AG04449 (cell line): Measurements from ENCODE around the gene SLC7A8.

Experiments
- CTCF ChIA-PET: fragments of 350-600 bp; formaldehyde crosslinking; extraction: SDS; loops from one replicate; lab custom pipeline; 2021; ENCODE audit warnings: antibody characterized with exemption; lab: Yijun Ruan, JAX
- POLR2A ChIA-PET: fragments of 400-600, 350-600 bp; formaldehyde crosslinking; extraction: SDS; loops from one replicate; lab custom pipeline; 2020; ENCODE audit warnings: antibody characterized with exemption, inconsistent platforms; lab: Yijun Ruan, JAX
- DNase-seq: peaks from one replicate; pipeline ENCODE4 v3.0.0-alpha.2; 2010; ENCODE audit warnings: low read depth, low spot score
- H3K4me3 ChIP-seq: 2 replicates; pipeline ENCODE4 v1.5.1; 2011; ENCODE audit warnings: low read depth, mild to moderate bottlenecking, control low read depth, low read length
- CTCF ChIP-seq: IDR thresholded peaks from one replicate; pipeline ENCODE4 v1.5.1; 2011; ENCODE audit warnings: mild to moderate bottlenecking, moderate library complexity, low read length, control low read depth, inconsistent platforms; ENCODE audit not compliant: insufficient read depth; ENCODE audit errors: missing control alignments

SLC7A8 gene

GRCh38 chr14:23089498-23090253 lies 93.8 kb downstream of the SLC7A8 start:
- H3K4me3 ChIP-seq, result no peak overlapping the region
- DNase-seq, result no peak
- ChIA-PET POLR2A (interaction anchor here (1.7 kb wide), 1 partner anchor 11 kb away, joined by 6 read pairs; no protein-coding TSS in a partner anchor), CTCF (interaction anchor here (0.8 to 7.8 kb wide), 9 partner anchors 11 to 112 kb away, joined by 3 to 173 read pairs (median 6); no protein-coding TSS in a partner anchor)
- TF ChIP-seq CTCF, result no peak

- no peak overlapping the region for H3K4me3 ChIP-seq
- DNase-seq, result no peak
- POLR2A ChIA-PET, result interaction anchor here (1.5 kb wide), 1 partner anchor 8 kb away, joined by 5 read pairs; the partner anchor contains the start of genes ACIN1 and C14orf119
- no peak for TF ChIP-seq CTCF
- CTCF ChIA-PET, result interaction anchor here (0.9 to 17.4 kb wide), 5 partner anchors 8 to 100 kb away, joined by 3 to 452 read pairs (median 9); partner anchors contain the start of genes ACIN1 and CDH24
Measured at GRCh38 chr14:23086565-23086964, 96.9 kb downstream of the SLC7A8 start.

- DNase-seq, result no peak
- ChIA-PET CTCF (interaction anchor here (0.6 to 17.4 kb wide), 7 partner anchors 7 to 99 kb away, joined by 3 to 452 read pairs (median 9); partner anchors contain the start of genes ACIN1, C14orf119 and CDH24), POLR2A (interaction anchor here (1.5 kb wide), 1 partner anchor 9 kb away, joined by 5 read pairs; the partner anchor contains the start of genes ACIN1 and C14orf119)
Measured at GRCh38 chr14:23085458-23085857, 98.0 kb downstream of the SLC7A8 start.

GRCh38 chr14:23080474-23080873 lies 103.0 kb downstream of the SLC7A8 start:
- CTCF ChIA-PET, result interaction anchor here (1.0 to 17.4 kb wide), 10 partner anchors 7 to 220 kb away, joined by 3 to 452 read pairs (median 43); partner anchors contain the start of genes ACIN1, AJUBA, C14orf119 and CDH24
- TF ChIP-seq CTCF, result no peak

More at GRCh38 chr14:23085458-23085857, 98.0 kb downstream of the SLC7A8 start:
- no peak for TF ChIP-seq CTCF
- H3K4me3 ChIP-seq, result no peak overlapping the region

GRCh38 chr14:23079716-23080115 lies 103.7 kb downstream of the SLC7A8 start:
- no peak for DNase-seq
- ChIA-PET CTCF (interaction anchor here (0.7 to 17.4 kb wide), 9 partner anchors 9 to 268 kb away, joined by 3 to 452 read pairs (median 70); partner anchors contain the start of genes ACIN1, AJUBA, C14orf119 and CDH24), POLR2A (interaction anchor here (0.5 to 2.4 kb wide), 8 partner anchors 8 to 97 kb away, joined by 3 to 20 read pairs (median 6); partner anchors contain the start of genes ACIN1, AJUBA and C14orf119)
- TF ChIP-seq CTCF, result no peak
- H3K4me3 ChIP-seq, result no peak overlapping the region

More at GRCh38 chr14:23080474-23080873, 103.0 kb downstream of the SLC7A8 start:
- no peak for DNase-seq
- no peak overlapping the region for H3K4me3 ChIP-seq
- POLR2A ChIA-PET, result interaction anchor here (1.1 to 2.4 kb wide), 4 partner anchors 9 to 14 kb away, joined by 4 to 20 read pairs (median 7); partner anchors contain the start of genes ACIN1 and C14orf119
